HG03432 (cell line): Measurements from ENCODE around the gene POU2AF3.

Source experiments
- ATAC-seq: cut with Tn5 transposase; IDR thresholded peaks from one replicate; pipeline ENCODE4 v1.9.1; 2021; ENCODE audit warnings: mild to moderate bottlenecking, moderate library complexity; ENCODE audit not compliant: unreplicated experiment

The POU2AF3 gene

DNA sequence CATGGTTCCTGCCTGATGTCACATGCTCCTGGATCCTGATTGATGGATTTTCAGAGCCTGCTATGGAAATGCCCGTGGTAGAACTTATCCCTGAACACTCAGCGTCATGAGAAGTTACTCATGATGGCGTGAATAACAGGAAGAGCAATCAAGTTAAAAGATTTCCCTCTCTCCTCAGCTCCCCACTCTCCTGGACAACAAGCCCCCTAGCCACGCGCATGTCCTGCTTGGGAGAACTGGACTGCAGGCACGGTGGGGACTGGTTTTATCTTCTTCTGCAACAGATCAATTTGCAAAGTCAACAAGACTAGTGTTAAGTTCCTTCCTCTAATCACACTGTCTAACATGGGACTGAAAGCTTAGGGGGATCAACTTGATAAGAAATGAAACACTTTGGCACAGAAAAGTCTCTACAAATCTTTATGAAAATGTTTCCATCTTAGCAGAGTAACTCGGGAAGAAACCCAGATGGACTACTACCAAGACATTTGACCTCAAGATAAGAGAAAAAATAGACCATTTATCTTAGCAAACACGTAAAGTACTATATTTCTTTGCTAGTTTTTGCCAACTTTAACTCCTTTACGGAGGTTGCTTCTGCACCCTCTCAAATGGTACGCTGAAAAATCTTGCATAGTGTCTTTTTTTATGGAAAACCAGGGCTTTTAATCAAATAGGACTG lies 53.2 kb downstream of the POU2AF3 start:
- ATAC-seq = no peak

DNA sequence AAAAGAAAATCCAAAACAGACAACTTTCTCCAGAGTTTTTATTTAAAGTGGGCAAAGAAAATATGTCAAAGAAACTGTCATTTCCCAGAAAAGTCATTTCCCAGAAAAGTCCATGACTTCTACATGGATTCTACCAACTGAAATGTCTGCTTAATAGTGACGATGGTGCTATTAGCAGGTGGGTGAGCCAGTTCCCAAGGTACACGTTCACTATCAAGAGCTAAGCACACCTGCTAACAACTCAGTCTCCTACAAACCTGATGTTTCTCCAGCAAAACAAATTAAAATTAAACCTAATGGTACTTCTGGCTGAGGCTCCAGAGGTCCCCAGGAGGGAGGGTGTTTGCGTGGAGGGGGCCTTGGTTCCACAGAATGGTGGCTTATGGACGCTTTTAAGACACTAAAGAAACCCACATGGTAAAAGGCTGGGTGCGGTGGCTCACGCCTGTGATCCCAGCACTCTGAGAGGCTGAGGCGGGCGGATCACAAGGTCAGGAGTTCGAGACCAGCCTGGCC lies 53.9 kb downstream of the POU2AF3 start:
- no peak for ATAC-seq

DNA sequence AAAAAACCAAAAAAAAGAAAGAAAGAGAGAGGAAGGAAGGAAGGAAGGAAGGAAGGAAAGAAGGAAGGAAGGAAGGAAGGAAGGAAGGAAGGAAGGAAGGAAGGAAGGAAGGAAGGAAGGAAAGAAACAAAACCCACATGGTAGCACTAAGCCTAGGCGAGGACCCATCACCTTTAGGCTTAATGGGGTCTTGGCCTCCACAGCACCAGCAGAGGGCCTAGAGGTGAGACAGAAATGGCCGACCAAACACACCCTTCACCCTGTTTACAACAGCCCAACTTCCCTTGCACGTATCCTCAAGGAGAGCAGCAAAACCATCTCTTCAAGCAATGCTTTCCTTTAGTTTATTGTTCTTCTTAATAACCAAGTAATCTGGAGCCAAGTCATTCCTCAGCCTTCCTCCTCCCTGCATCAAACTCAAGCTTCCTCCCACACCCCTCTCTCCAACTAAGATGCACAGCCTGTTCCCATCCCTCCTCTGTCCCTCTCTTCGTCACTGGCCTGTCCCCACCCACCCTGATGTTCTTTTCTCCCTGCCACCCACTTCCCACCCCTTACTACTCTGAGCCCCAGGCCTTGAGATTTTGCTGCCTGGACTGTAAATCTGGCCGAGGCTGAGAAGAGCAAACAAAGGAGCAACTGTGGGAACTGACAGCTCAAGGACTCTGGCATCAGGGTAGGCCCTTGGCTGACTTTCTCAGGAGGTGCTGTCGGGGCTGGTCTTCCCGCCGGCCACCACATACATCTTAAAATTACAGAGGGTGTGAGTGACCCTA lies 54.8 kb downstream of the POU2AF3 start:
- no peak for ATAC-seq

DNA sequence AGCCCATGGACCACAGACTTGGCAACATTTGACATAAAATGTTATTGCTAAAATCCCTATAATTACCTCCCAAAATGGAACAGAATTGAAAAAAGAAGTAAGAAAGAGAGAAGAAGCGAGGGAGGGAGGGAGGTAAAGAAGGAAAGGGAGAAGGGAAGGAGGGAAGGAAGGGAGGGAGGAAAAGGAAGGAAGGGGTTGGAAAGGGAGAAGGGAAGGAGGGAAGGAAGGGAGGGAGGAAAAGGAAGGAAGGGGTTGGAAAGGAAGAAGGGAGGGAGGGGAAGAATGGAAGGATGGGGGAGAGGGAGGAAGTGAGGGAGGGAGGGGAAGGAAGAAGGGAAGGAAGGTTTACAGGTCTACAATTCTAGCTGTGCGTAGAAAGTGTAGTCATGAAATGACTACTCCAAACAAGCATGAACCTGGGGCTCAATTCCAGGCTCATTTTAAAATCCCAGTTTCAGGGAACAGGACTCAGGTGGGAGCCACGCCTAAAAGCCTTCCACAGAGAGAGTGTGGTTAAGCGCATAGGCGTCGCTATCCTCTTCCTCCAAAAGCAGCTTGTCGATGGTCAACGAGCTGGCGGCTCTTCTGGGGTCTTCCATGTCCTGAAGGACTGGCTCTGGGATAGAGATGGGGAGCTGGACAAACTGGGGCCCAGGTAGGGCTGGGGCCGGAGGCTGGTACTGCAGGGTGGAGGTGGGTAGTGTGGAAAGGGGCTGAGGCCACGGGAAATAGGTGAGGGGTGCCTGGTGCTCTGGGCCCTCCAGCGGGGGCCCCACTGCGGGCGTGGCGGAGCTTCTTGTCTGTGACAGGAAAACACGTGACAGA lies 55.6 kb downstream of the POU2AF3 start:
- ATAC-seq = no peak

DNA sequence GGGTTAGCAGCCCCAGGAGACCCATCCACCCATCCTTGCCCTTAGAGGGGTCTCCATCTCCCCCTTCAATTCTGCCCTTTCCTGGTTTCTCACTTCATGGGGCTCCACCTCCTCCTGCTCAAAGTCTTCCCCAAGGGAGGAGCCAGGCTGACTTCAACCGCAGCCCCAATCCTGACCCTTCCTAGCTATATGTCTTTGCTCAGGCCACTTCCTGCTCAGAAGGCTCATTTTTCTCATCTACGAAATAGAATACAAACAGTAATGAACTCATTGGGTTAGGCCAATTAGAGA lies 56.2 kb downstream of the POU2AF3 start:
- no peak for ATAC-seq

DNA sequence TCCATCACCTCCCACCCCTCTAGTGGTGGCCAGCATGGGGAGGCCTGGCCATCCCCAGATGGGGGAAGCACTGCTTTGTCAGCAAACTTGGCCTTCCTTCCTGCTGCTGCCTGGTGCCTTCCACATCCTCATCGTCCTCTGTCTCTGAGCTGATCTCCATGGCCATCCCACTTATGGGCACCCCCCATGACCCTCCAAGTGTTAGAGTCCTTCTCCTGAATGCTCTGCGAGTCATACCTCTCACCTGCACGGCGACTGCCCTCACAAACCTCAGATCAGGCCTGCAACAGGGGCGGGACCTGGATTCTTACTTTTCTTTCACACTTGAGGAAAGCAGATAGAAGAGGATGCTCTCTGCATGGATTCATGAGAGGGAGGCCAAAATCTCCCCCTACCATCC lies 56.8 kb downstream of the POU2AF3 start:
- ATAC-seq = no peak

DNA sequence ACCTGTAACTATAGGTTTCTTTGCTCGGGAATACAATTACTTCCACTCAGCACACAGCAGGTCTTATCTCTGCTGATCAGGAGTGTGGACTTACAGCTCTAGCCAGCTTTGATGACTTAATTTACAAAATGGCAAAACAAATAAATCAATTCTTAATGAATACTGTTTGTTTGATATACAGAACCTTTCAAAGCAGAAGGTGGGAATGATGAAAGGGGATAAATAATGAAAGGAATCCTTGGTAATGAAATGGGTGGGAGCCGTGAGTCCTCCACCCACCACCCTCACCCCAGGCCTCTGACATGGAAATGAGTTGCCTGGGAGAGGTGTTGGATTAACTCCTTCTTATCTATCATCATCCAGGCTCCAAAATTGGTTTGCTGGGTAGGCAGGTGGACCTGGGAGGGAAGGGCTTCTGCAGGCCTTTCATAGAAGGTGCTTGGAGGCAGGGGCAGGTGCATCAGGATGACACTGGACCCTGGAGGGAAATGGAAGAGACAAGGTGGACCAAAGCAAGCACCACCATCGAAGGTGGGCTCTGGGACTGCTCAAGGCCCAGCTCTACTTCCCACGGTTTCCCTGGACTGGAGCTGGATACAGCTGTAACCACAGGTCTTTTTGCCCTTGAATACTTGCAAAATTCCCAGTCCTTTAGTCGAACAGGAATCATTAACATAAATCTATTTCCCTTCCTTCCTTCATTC lies 57.8 kb downstream of the POU2AF3 start:
- ATAC-seq = no peak

DNA sequence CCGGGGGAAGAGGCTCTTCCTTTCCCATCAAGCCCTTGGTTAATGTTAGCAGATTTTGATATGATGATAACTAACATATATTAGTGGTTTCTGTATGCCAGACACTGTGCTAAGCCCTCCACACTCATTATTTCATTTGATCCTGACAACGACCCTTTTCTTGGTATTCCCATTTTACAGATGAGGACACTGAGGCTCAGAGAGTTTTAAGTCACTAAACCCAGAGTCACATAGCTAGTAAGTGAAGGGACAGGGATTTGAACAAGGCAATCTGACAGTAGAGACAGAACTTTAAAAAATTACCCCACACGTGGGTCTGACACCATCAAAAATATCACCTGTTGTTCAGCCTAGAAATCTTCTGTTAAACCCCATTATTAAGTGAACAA lies 58.3 kb downstream of the POU2AF3 start:
- ATAC-seq = no peak

DNA sequence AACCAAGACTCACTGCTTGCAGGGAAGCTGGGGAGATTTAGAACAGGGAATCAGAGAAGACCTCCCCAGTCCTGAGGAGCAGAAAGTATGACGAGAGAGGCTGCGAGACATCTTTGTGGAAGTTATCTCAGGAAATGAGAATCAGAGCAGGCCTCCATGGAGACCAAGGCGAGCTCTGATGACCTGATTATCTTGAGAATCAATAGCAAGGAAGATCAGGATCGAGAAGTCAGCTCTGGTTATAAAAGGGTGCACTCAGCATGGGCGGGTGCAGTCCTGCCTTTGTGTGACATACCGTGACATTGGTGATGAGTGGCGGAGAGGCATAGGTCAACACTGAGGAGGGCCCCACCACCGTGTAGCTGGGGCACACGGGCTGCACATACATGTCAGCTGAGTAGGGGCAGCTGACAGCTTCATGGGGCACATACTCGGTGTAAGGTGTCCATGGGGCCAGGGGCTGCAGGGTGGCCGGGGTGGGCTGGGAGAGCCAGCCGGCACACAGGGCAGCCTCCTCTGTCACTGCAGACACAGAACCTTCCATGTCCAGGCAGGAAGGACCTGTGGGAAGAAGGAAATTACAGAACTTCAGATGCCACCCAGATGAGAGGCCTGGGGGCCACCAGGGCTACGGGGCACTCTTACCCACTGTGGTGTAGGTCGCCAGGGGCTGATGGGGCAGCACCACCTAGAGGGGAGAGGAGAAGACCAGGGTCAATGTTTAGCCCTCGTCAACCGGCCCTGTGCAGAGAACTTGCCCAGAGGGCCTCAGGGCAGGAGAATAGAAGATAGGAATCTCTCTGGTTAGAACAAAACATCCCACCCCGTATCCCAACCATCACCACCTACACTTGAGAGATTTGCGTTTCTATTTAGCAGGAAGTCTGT lies 59.0 kb downstream of the POU2AF3 start:
- ATAC-seq = no peak
